OCI-LY3 (cell line): ENCODE results near the gene RPS26.

Source experiments
- H2AFZ ChIP-seq: fragments of 200-600, 300-600 bp; shearing (Covaris generic); 2 replicates; pipeline ENCODE4 v1.6.0; 2014; ENCODE audit warnings: antibody characterized with exemption, low read depth, low read length
- H3K27ac ChIP-seq: fragments of 200-600, 300-600 bp; sonication (generic); 2 replicates; pipeline ENCODE4 v1.5.1; 2014; ENCODE audit warnings: mild to moderate bottlenecking, low read length, moderate library complexity, mixed read lengths
- H3K27me3 ChIP-seq: fragments of 200-600, 300-600 bp; sonication (generic); 2 replicates; pipeline ENCODE4 v1.6.1; 2014; ENCODE audit warnings: low read depth, low read length, mixed read lengths
- H3K36me3 ChIP-seq: fragments of 200-600, 300-600 bp; sonication (generic); replicated peaks from 2 replicates; pipeline ENCODE3; 2014; ENCODE audit warnings: low read depth, low read length, mixed read lengths
- H3K4me1 ChIP-seq: fragments of 300-600, 200-600 bp; sonication (generic); 2 replicates; pipeline ENCODE4 v1.6.1; 2014; ENCODE audit warnings: low read length, mixed read lengths
- H3K4me2 ChIP-seq: fragments of 200-600, 300-600 bp; sonication (generic); 2 replicates; pipeline ENCODE4 v1.6.1; 2014; ENCODE audit warnings: low read length, mixed read lengths
- H3K4me3 ChIP-seq: fragments of 300-600, 200-600 bp; sonication (generic); 2 replicates; pipeline ENCODE4 v1.5.1; 2014; ENCODE audit warnings: antibody characterized with exemption, mild to moderate bottlenecking, low read length, moderate library complexity
- H3K79me2 ChIP-seq: fragments of 300-600, 200-600 bp; shearing (Covaris generic); 2 replicates; pipeline ENCODE4 v1.6.1; 2014; ENCODE audit warnings: mild to moderate bottlenecking, low read length, mixed read lengths
- H3K9ac ChIP-seq: fragments of 300-600, 200-600 bp; shearing (Covaris generic); 2 replicates; pipeline ENCODE4 v1.6.0; 2014; ENCODE audit warnings: mild to moderate bottlenecking, low read length, moderate library complexity
- H3K9me3 ChIP-seq: fragments of 200-600, 300-600 bp; shearing (Covaris generic); 2 replicates; pipeline ENCODE4 v1.6.1; 2014; ENCODE audit warnings: low read length, mixed read lengths; ENCODE audit not compliant: insufficient read depth
- H4K20me1 ChIP-seq: fragments of 200-600, 300-600 bp; sonication (generic); 2 replicates; pipeline ENCODE4 v1.6.1; 2016; ENCODE audit warnings: low read length, mixed read lengths; ENCODE audit not compliant: insufficient read depth
- EZH2phosphoT487 ChIP-seq: fragments of 200-600 bp; shearing (Covaris generic); IDR thresholded peaks from 2 replicates; pipeline ENCODE4 v1.6.1; 2018; ENCODE audit warnings: antibody characterized with exemption, mixed run types, low read depth
- TF ChIP-seq, protein P1 (sequence below): fragments of 200-600, 300-600 bp; sonication (generic); IDR thresholded peaks from 2 replicates; pipeline ENCODE4 v1.5.1; 2014; ENCODE audit warnings: antibody characterized with exemption, low read length, low read depth

RPS26 gene

GRCh38 chr12:56018356-56018755 lies 23.4 kb upstream of the RPS26 start:
- H2AFZ ChIP-seq: no peak overlapping the region
- no peaks in the 10 kb centered on the region for H3K36me3 ChIP-seq
- H3K9ac ChIP-seq: no peak overlapping the region
- peaks cover 11% of the 10 kb centered on the region for H3K4me1 ChIP-seq
- H3K27ac ChIP-seq: no peak overlapping the region
- TF ChIP-seq, protein P1, sequence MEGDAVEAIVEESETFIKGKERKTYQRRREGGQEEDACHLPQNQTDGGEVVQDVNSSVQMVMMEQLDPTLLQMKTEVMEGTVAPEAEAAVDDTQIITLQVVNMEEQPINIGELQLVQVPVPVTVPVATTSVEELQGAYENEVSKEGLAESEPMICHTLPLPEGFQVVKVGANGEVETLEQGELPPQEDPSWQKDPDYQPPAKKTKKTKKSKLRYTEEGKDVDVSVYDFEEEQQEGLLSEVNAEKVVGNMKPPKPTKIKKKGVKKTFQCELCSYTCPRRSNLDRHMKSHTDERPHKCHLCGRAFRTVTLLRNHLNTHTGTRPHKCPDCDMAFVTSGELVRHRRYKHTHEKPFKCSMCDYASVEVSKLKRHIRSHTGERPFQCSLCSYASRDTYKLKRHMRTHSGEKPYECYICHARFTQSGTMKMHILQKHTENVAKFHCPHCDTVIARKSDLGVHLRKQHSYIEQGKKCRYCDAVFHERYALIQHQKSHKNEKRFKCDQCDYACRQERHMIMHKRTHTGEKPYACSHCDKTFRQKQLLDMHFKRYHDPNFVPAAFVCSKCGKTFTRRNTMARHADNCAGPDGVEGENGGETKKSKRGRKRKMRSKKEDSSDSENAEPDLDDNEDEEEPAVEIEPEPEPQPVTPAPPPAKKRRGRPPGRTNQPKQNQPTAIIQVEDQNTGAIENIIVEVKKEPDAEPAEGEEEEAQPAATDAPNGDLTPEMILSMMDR: no peak
- no peak for TF ChIP-seq EZH2phosphoT487
- no peaks in the 10 kb centered on the region for H3K79me2 ChIP-seq
- H4K20me1 ChIP-seq: no peaks in the 10 kb centered on the region
- no peaks in the 10 kb centered on the region for H3K9me3 ChIP-seq
- H3K4me2 ChIP-seq: no peak overlapping the region
- H3K4me3 ChIP-seq: no peak overlapping the region
- no peaks in the 10 kb centered on the region for H3K27me3 ChIP-seq

- Histone ChIP-seq H3K36me3 (no peaks in the 10 kb centered on the region), H3K4me1 (peaks cover 11% of the 10 kb centered on the region), H3K9me3 (no peaks in the 10 kb centered on the region), H3K27me3 (no peaks in the 10 kb centered on the region), H4K20me1 (no peaks in the 10 kb centered on the region), H2AFZ (no peak within 1 kb of the TSS), H3K9ac (no peak within 1 kb of the TSS), H3K4me3 (no peak within 1 kb of the TSS), H3K4me2 (peak within 1 kb of the TSS; percentile 46), H3K27ac (no peak within 1 kb of the TSS), H3K79me2 (no peaks in the 10 kb centered on the region)
- TF ChIP-seq, protein P1: no peak
- no peak for TF ChIP-seq EZH2phosphoT487
Observed at GRCh38 chr12:56020423-56021184, 21.1 kb upstream of the RPS26 start, which contains the start of gene IKZF4. IKZF4 (plus strand) TSS chr12:56021043; CDS start chr12:56021494, 451 bp downstream.

DNA sequence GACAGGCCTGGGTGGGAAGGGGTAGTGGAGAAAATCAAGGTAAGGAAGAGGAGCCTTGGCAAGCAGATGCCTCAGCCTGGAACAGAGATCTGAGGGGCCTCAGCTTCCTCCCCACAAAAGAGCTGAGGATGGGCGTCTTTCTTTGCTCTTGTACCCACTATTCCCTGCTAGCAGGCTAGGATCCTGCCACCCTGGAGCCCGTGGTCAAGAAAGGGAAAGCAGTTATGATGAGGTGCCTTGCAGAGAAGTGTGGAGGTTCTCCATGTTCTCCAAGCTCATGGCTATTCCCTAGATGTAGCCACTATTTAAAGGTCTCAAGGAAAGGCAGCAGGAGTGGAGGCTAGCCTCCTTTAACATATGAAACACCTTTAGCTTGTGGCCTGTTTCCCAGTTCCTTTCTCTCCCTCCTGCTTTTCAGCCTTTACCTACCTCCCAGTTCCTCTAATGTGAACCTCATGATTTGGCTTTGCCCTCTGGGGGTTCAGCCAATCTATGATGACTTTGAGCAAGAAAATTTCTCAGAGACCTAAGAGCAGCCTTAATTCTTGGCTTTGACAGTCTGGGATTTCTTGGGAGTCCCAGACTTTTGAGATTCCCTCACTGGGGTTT lies 19.7 kb upstream of the RPS26 start:
- peaks cover 11% of the 10 kb centered on the region for H3K4me1 ChIP-seq
- no peak overlapping the region for H3K9ac ChIP-seq
- TF ChIP-seq, protein P1: no peak
- TF ChIP-seq EZH2phosphoT487: no peak
- no peaks in the 10 kb centered on the region for H3K9me3 ChIP-seq
- no peak overlapping the region for H3K4me3 ChIP-seq
- H3K36me3 ChIP-seq: no peaks in the 10 kb centered on the region
- H3K27ac ChIP-seq: no peak overlapping the region
- no peaks in the 10 kb centered on the region for H3K27me3 ChIP-seq
- no peaks in the 10 kb centered on the region for H3K79me2 ChIP-seq
- no peaks in the 10 kb centered on the region for H4K20me1 ChIP-seq
- no peak overlapping the region for H2AFZ ChIP-seq
- H3K4me2 ChIP-seq: peak overlapping the region; percentile 46

GRCh38 chr12:56028511-56029165 lies 13.1 kb upstream of the RPS26 start:
- H3K4me1 ChIP-seq: no peaks in the 10 kb centered on the region
- no peak overlapping the region for H3K27ac ChIP-seq
- H2AFZ ChIP-seq: no peak overlapping the region
- H3K36me3 ChIP-seq: no peaks in the 10 kb centered on the region
- no peaks in the 10 kb centered on the region for H3K27me3 ChIP-seq
- no peak overlapping the region for H3K4me2 ChIP-seq
- no peak overlapping the region for H3K9ac ChIP-seq
- no peak overlapping the region for H3K4me3 ChIP-seq
- no peaks in the 10 kb centered on the region for H3K9me3 ChIP-seq
- H4K20me1 ChIP-seq: no peaks in the 10 kb centered on the region
- TF ChIP-seq, protein P1: no peak
- H3K79me2 ChIP-seq: no peaks in the 10 kb centered on the region
